T47D (cell line): ENCODE results near the gene NFU1.

Source experiments
- DNase-seq, 2 experiments: peaks; one replicate each; pipeline versions ENCODE4 v3.0.0 to v3.0.0-alpha.2; 2011 to 2012; ENCODE audit warnings: low read depth in 1 of 2, low spot score in 1 of 2
- JUND ChIP-seq: IDR thresholded peaks from 2 replicates; pipeline ENCODE4 v1.6.1; 2012; ENCODE audit warnings: low read depth
- in situ Hi-C: cut with HindIII; loops from 2 replicates; pipeline ENCODE4 v1.10.0; 2016; ENCODE audit warnings: low sequenced_read_pairs, low pct_unique_long_range_greater_than_20kb

Gene NFU1

DNA sequence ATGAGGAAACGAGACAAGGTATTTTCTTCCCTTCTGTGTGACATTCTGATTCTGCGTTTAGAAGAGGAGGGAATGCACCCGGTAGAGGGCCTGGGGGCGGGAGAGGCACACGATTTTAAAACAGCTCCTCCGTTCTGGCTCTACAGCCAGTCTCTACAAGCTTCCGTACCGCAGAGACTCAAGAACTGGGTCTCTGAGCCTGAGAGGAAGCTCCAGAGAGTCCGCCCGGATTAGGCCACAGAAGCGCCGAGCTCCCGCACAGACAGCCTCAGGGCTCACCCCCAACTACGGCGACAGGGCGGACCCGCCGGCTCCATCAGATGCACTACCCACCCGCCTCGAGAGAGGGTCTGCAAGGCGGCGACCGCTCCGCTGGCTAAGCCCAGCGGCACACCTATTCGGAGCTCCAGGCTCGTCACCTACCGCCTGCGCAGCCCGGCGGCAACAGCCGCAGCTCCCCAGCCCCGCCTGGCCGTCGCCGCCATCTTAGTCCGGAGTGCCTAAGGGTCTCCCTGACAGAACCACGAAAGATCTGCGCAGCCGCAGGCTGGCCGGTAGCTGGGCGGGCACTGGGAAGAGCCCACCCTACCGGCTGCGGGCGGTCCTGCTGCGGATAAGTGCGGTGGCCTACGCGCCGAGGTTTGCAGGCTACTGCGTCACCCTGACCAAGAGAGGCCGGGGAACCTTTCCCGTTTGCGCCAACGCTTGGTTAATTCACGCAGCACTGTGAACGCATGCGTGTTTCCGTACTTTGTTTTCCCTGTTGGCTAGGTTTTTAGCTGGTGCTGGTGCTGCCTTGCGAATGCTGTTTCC lies at the start of gene NFU1:
Gene NFU1, minus strand, starts transcription at position 498 of the 813 bp plus-strand sequence. Its CDS starts 13 bp downstream, at position 485.
- no peak for TF ChIP-seq JUND
- in situ Hi-C loops, result no loop called here
- peak; percentile 78 to 85 for DNase-seq

- in situ Hi-C loops, result no loop called here
- no peak for TF ChIP-seq JUND
- peak in 1 of 2 experiments; percentile 6 for DNase-seq
These were observed 46.5 kb upstream of the NFU1 start for GRCh38 chr2:69483696-69484095.

GRCh38 chr2:69483024-69483423 lies 45.8 kb upstream of the NFU1 start:
- in situ Hi-C loops, result no loop called here
- no peak for TF ChIP-seq JUND
- no peak for DNase-seq

DNA sequence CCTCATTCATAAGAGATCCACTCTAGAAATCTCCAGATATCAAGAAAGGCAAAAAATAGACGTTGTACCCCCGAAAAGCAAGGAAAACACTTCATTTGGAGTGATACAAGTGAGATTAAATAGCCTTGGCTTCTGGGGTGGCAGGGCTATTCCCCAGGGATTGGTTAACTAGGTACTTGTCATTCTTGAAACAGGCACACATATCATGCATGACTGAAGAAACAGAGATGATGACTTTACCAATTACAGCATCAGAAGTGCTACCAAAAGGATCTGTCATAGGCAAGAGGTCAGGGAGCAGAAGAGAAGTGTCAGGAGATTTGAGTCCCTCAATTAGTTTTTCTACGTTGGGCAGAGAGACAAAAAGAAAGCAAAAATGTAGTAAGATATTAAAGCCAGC lies 45.2 kb upstream of the NFU1 start:
- no peak for DNase-seq
- in situ Hi-C loops, result no loop called here
- no peak for TF ChIP-seq JUND

GRCh38 chr2:69481421-69481820 lies 44.2 kb upstream of the NFU1 start:
- in situ Hi-C loops, result no loop called here
- no peak for DNase-seq
- no peak for TF ChIP-seq JUND

- DNase-seq, result no peak
- TF ChIP-seq JUND, result no peak
- in situ Hi-C loops, result no loop called here
These were observed 40.4 kb upstream of the NFU1 start for GRCh38 chr2:69477627-69478026.

DNA sequence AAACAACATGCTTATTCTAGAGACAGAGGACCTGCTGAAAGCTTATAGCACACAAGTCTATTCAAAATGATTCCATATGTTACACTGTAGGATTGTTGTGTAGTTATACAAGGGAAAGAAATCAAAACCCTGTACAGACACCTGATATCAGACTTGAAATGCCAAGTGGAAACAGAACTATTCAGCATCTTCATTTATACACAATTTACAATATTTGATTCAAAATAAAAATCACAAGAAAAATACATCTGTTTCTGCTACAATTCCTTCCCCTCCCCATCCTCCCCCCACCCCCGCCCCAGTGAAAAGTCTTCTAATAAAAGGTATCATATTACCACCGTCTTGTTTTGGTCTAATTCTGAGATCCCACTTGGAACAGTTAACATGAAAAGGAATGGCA lies 37.5 kb upstream of the NFU1 start:
- no peak for TF ChIP-seq JUND
- in situ Hi-C loops, result no loop called here
- DNase-seq, result no peak

- no peak for DNase-seq
- in situ Hi-C loops, result no loop called here
- no peak for TF ChIP-seq JUND
These were observed 34.6 kb upstream of the NFU1 start for GRCh38 chr2:69471793-69472192.

GRCh38 chr2:69470911-69471310 lies 33.7 kb upstream of the NFU1 start:
- in situ Hi-C loops, result no loop called here

DNA sequence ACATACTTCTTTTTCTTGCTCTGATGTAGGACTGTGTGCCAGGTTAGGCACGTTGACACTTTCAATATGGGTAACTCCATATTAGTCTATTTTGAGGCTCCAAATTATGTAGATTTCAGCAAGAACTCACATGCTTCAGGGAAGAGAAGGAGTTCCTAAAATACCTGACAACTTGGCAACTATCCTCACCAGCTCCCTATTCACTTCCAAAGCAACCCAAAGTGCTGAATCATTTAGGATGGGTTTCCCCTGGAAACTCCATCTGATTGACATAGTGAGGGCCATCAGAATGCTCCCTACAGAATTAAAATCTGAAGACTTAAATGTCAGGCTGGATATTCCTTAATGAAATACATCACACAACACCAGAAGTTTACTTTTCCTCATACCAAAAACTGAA lies 32.5 kb upstream of the NFU1 start:
- no peak for TF ChIP-seq JUND
- DNase-seq, result no peak
- in situ Hi-C loops, result no loop called here

More at GRCh38 chr2:69470911-69471310, 33.7 kb upstream of the NFU1 start:
- no peak for TF ChIP-seq JUND
- no peak for DNase-seq

- TF ChIP-seq JUND, result no peak
- DNase-seq, result peak in 1 of 2 experiments; percentile 25
- in situ Hi-C loops, result no loop called here
These were observed 32.1 kb upstream of the NFU1 start for GRCh38 chr2:69469375-69469774.

DNA sequence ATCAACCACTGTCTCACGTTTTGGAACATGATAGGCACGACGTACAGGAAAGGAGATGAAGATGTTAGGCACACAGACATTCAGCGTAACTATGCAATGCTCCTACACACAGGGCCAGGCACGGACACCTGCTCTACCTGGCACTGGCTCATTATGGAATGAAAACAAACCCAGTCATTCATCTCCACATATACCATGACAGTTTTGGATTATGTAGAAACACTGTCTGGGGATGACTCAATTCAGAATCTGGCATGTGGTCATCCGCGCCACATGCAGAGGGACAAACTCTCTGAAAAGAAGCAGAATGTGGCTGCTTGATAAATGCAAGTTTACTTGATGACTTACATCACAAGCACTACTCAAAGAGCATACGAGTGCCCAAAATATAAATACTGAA lies 29.5 kb upstream of the NFU1 start:
- in situ Hi-C loops, result no loop called here
- DNase-seq, result no peak
- TF ChIP-seq JUND, result no peak

DNA sequence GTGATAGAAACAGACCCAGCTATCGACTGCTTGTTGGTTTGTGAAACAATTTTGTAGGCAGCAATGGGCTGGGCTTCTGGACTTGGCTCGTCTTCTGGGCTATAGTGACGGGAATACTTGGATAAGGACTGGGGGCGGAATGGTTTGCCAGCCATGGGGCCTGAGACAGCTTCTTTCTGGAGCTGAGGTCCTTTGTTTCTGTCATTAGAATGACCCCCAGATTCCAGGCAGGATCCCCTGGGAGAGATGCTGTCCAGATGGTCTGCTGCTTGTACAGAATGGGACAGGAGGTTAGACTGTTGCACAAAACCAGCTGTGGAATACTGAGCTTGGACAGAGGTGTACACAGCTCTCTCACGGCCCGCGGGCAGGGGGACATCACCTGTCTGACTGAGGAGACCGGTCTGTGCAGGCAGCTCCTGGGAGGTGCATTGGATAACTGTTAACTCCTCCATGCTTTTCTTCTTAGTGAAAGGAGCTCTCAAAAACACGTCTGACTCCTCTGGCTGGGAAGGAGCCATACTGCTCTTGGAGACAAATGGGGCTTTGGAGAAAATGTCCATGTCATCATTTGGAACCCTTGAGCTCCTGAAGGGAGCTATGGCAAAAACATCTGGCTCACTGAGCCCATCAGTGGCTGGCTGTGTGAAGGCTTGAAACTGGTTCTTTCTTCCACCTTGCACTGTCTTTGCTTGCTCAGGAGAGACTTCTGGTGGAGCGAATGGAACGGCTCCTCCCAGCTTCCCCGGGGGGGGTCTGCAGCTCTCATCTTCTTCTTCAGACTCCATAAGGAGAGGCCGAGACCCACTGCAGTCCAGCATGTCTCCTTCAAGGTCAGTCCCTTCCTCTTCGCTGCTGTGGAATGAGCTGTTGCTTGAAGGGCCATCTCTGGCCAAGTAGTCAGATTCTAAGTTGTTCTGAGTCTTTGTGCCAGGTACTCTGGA lies 28.6 kb upstream of the NFU1 start:
- no peak for DNase-seq
- in situ Hi-C loops, result no loop called here
- TF ChIP-seq JUND, result no peak
